Spleen (tissue), 11 donors: ENCODE data around the gene SETD7. TPM values are rescaled to one million over a fixed set of nuclear protein-coding genes. Genes with fewer than 3 reads are reported as not detected.

Source experiments
- DNase-seq: peaks from one replicate; pipeline ENCODE4 v3.0.0-alpha.2; 2020
- H3K27ac ChIP-seq, 8 donors: fragments of 200-600 bp; sonication (generic) in 7 of 8; 1 replicate in 4 of 8; 2 replicates in 4 of 8; pipeline versions ENCODE4 v1.5.0 to v1.8.0; 2016 to 2021; ENCODE audit warnings: inconsistent platforms in 4 of 8, mild to moderate bottlenecking in 4 of 8, moderate library complexity in 1 of 8
- H3K27me3 ChIP-seq, 7 donors: fragments of 200-600 bp; sonication (generic) in 6 of 7; replicated peaks in 1 of 7; 1 replicate in 4 of 7; 2 replicates in 3 of 7; pipeline versions ENCODE4 v1.5.0 to v1.8.0; 2016 to 2021; ENCODE audit warnings: inconsistent platforms in 3 of 7, mild to moderate bottlenecking in 1 of 7
- H3K36me3 ChIP-seq, 6 donors: fragments of 200-600 bp; sonication (generic) in 5 of 6; 1 replicate in 4 of 6; 2 replicates in 2 of 6; pipeline versions ENCODE4 v1.5.0 to v1.8.0; 2016 to 2021; ENCODE audit warnings: inconsistent platforms in 2 of 6
- H3K4me1 ChIP-seq, 6 donors: fragments of 200-600 bp; sonication (generic) in 5 of 6; 1 replicate in 3 of 6; 2 replicates in 3 of 6; pipeline versions ENCODE4 v1.5.0 to v1.8.0; 2016 to 2021; ENCODE audit warnings: inconsistent platforms in 3 of 6
- H3K4me3 ChIP-seq, 8 donors: fragments of 200-600 bp; sonication (generic) in 7 of 8; 1 replicate in 4 of 8; 2 replicates in 4 of 8; pipeline versions ENCODE4 v1.5.0 to v1.8.0; 2016 to 2021; ENCODE audit warnings: inconsistent platforms in 4 of 8, mild to moderate bottlenecking in 4 of 8, moderate library complexity in 2 of 8
- H3K9me3 ChIP-seq, 8 donors: fragments of 200-600 bp; sonication (generic) in 7 of 8; 1 replicate in 4 of 8; 2 replicates in 4 of 8; pipeline versions ENCODE4 v1.5.0 to v1.8.0; 2016 to 2021; ENCODE audit warnings: inconsistent platforms in 4 of 8
- POLR2A ChIP-seq, 3 donors: fragments of 450-650 bp; IDR thresholded peaks; one replicate each; pipeline ENCODE4 v1.5.1; 2017; ENCODE audit warnings: antibody characterized with exemption in 3 of 3, mild to moderate bottlenecking in 1 of 3
- POLR2AphosphoS5 ChIP-seq, 3 donors: sonication (generic); formaldehyde crosslinking; IDR thresholded peaks; one replicate each; pipeline ENCODE4 v1.5.1; 2017; ENCODE audit warnings: antibody characterized with exemption in 3 of 3
- WGBS, 5 donors: extraction: QIAGEN DNeasy Blood & Tissue Kit in 3 of 5; methylation state at CpG; one replicate each; pipeline versions ENCODE4 v1.1.5 to v1.1.7; 2013 to 2018; 5-methylcytosine and 5-hydroxymethylcytosine counted together
- intact Hi-C: fragments of 100-400 bp; cut with DNase I; formaldehyde crosslinking; loops from one replicate; pipeline ENCODE4 v1.15.0; 2023; ENCODE audit warnings: low total_unique reads
- polyA plus RNA-seq, 3 donors: library from polyadenylated mRNA; stranded (reverse); fragments of 200-250 nt; gene quantifications; one replicate each; pipeline ENCODE4 v1.2.1, GENCODE V29; 2013
- total RNA-seq, 7 donors: library from RNA; depleted of rRNA in 3 of 7; stranded (reverse); fragments of >200 nt in 3 of 7; fragmentation: NEBNext Ultra II Directional in 4 of 7; extraction: Animal tissue kit (Norgen Biotek cat#: 25700) in 4 of 7; gene quantifications; one replicate each; pipeline versions ENCODE4 v1.1.0 to v1.2.1, GENCODE V29; 2016 to 2021
- TF ChIP-seq, protein P1 (sequence below), 11 experiments: fragments of 200-600 bp in 7 of 11; fragments of 450-650 bp in 4 of 11; sonication (generic) in 4 of 11; IDR thresholded peaks in 8 of 11; conservative IDR thresholded peaks in 3 of 11; 1 replicate in 7 of 11; 2 replicates in 4 of 11; pipeline versions ENCODE4 v1.4.0 to v1.8.0; 2016 to 2021; ENCODE audit warnings: antibody characterized with exemption in 11 of 11, inconsistent platforms in 4 of 11, mild to moderate bottlenecking in 1 of 11
- donor health status: healthy with polysubstance abuse.
- donor health status: DM: no; HTN: no; CAD: no; lungs with moderate emphysema.
- donor health status: DM: no; HTN: no; CAD: no.
- donor health status: Bipolar disorder and iron deficiency.
- donor health status: healthy.
- donor health status: DM: no; HTN: no; CAD: no.
- donor health status: DM: yes; HTN: yes; CAD: no.

SETD7 gene
- total and polyA plus RNA-seq, 10 donors, result 5.0 to 45.4 (median 30.8) TPM

GRCh38 chr4:139564502-139564901 lies 8.5 kb upstream of the SETD7 start:
- WGBS, 5 donors, result 71 to 100% (median 93%) methylated on average over 1 of the region's 1 CpG
- TF ChIP-seq, protein P1, sequence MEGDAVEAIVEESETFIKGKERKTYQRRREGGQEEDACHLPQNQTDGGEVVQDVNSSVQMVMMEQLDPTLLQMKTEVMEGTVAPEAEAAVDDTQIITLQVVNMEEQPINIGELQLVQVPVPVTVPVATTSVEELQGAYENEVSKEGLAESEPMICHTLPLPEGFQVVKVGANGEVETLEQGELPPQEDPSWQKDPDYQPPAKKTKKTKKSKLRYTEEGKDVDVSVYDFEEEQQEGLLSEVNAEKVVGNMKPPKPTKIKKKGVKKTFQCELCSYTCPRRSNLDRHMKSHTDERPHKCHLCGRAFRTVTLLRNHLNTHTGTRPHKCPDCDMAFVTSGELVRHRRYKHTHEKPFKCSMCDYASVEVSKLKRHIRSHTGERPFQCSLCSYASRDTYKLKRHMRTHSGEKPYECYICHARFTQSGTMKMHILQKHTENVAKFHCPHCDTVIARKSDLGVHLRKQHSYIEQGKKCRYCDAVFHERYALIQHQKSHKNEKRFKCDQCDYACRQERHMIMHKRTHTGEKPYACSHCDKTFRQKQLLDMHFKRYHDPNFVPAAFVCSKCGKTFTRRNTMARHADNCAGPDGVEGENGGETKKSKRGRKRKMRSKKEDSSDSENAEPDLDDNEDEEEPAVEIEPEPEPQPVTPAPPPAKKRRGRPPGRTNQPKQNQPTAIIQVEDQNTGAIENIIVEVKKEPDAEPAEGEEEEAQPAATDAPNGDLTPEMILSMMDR (IDR thresholded peaks at IDR 0.05 in 8 of 11, conservative IDR thresholded peaks at IDR 0.05 in 3 of 11), result no peak
- TF ChIP-seq POLR2A (IDR thresholded peaks at IDR 0.05), result no peak
- TF ChIP-seq POLR2AphosphoS5 (IDR thresholded peaks at IDR 0.05), result no peak
- Histone ChIP-seq H3K4me1 (peaks cover 3 to 24% (median 18%) of the 10 kb centered on the region in 6 donors), H3K36me3 (no peaks in the 10 kb centered on the region), H3K27me3 (no peaks in the 10 kb centered on the region), H3K9me3 (no peaks in the 10 kb centered on the region), H3K4me3 (no peak overlapping the region), H3K27ac (no peak overlapping the region)
- intact Hi-C loops, result no loop called here
- no peak for DNase-seq

GRCh38 chr4:139563515-139563914 lies 7.5 kb upstream of the SETD7 start:
- intact Hi-C loops, result no loop called here
- Histone ChIP-seq H3K27ac (no peak overlapping the region), H3K4me1 (peaks cover 3 to 34% (median 20%) of the 10 kb centered on the region in 6 donors), H3K4me3 (no peak overlapping the region), H3K9me3 (no peaks in the 10 kb centered on the region), H3K27me3 (no peaks in the 10 kb centered on the region), H3K36me3 (no peaks in the 10 kb centered on the region)
- TF ChIP-seq, protein P1 (IDR thresholded peaks at IDR 0.05 in 8 of 11, conservative IDR thresholded peaks at IDR 0.05 in 3 of 11), result no peak
- TF ChIP-seq POLR2AphosphoS5 (IDR thresholded peaks at IDR 0.05), result no peak
- TF ChIP-seq POLR2A (IDR thresholded peaks at IDR 0.05), result no peak
- no peak for DNase-seq
- 88 to 97% (median 91%) methylated on average over 2 of the region's 2 CpGs for WGBS, 5 donors

DNA sequence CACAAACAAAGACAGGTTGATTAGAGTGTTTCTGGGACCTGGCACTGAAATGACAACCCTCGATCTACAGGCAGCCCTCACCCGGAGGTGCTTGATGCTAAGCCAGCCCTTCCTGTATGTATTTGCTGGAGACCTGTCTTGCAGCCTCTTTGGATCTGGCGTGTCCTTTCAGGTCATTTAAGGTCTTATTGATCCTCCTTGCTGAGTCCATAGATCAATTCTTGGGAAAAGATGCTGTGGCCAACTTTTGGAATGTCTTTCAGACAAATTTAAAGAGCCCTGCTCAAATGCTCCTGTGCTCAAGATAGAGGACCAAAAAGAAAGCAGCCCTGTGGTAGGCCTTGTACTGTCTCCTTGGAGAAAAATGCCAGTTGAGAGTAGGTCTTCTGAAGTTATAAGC lies 6.8 kb upstream of the SETD7 start:
- WGBS, 5 donors, result 88 to 100% (median 94%) methylated on average over 3 of the region's 3 CpGs

DNA sequence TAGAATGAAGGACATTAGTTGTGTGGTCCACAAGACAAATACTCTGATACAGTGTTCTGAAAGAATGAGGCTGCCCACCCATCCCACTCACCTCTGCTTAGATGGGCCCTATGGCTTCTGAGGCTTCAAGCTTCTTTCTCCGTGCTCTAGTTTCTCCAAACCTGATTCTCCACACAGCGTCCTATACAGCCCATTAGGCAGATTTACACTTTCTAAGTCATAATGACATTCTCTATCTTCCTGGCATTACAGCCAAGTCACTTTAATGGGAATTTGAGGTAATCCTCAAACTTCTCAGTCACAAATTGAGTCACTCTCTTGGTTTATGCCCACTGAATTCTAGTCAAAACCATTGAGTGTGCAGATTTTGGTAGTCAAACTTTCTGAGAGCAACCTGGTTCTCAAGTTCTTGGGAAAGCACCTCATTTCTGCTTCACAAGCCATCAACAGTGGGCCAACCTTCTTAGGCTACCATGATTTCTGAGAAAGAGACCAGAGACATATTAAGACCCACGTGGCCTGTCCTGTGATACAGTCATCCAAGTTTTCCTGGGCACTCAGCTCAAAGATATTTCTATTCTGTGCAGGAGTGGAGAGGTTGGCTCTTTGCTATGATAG lies 6.2 kb upstream of the SETD7 start:
- no peak for DNase-seq
- no peaks in the 10 kb centered on the region for H3K9me3 ChIP-seq
- peaks cover 7 to 48% (median 30%) of the 10 kb centered on the region in 6 donors for H3K4me1 ChIP-seq
- H3K27me3 ChIP-seq, result peaks cover 0 to 4% (median 0%) of the 10 kb centered on the region in 7 donors
- peak overlapping the region in 2 of 8 donors; percentile 84 to 97 for H3K27ac ChIP-seq
- TF ChIP-seq, protein P1 (IDR thresholded peaks at IDR 0.05 in 8 of 11, conservative IDR thresholded peaks at IDR 0.05 in 3 of 11), result no peak
- TF ChIP-seq POLR2AphosphoS5 (IDR thresholded peaks at IDR 0.05) (no peak), POLR2A (IDR thresholded peaks at IDR 0.05) (no peak)
- 78 to 94% (median 89%) methylated on average over 3 of the region's 3 CpGs for WGBS, 5 donors
- intact Hi-C loops, result no loop called here
- H3K4me3 ChIP-seq, result no peak overlapping the region
- H3K36me3 ChIP-seq, result no peaks in the 10 kb centered on the region

More for the DNA sequence above, 6.8 kb upstream of the SETD7 start:
- no peaks in the 10 kb centered on the region for H3K9me3 ChIP-seq
- no peaks in the 10 kb centered on the region for H3K36me3 ChIP-seq
- no peak overlapping the region for H3K27ac ChIP-seq
- intact Hi-C loops, result no loop called here
- H3K27me3 ChIP-seq, result no peaks in the 10 kb centered on the region
- TF ChIP-seq POLR2A (IDR thresholded peaks at IDR 0.05) (no peak), POLR2AphosphoS5 (IDR thresholded peaks at IDR 0.05) (no peak)
- TF ChIP-seq, protein P1 (IDR thresholded peaks at IDR 0.05 in 8 of 11, conservative IDR thresholded peaks at IDR 0.05 in 3 of 11), result no peak
- no peak overlapping the region for H3K4me3 ChIP-seq
- peaks cover 3 to 41% (median 23%) of the 10 kb centered on the region in 6 donors for H3K4me1 ChIP-seq
- no peak for DNase-seq
